ENCODE data around the gene ACBD6. TPM values are rescaled to one million over a fixed set of nuclear protein-coding genes. Genes with fewer than 3 reads are reported as not detected.

Gene ACBD6
- total RNA-seq, 2 donors from 2014 or later = 58.2 to 59.8 TPM

DNA sequence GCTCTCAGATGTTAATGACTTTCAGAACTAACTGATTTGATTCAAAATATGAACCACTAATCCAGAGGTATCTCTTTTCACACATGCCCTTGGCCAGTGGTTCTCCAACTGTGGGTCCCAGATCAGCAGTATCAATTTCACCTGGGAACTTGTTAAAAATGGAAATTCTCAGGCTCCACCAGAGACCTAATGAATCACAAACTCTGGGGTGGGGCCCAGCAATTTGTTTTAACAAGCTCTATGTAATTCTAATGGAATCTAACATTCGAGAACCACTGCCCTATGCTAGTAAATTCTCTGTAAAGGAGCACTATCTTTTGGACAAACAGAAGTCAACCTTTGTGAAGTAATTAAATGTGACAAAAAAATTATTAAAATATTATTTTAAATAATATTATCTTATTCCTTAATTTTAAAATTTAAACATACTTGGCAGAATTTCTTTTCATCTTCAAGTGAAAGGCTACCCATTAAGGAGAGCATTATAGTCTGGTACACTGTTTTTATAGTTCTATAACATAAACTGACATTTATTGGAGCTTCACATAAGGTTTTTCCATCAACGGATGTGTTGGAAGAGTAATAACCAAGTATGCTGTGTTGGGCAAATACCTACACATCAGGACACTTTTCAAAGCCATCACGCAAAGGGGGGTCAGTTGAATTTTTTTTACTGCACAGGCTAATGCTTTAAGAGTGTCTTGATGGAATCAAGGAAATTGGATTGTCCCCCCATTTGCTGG lies 141.9 kb downstream of the ACBD6 start:
- DNase-seq (no peak), ATAC-seq (replicated peaks in 1 of 2) (no peak)
- H3K27ac Mint-ChIP-seq = no peak overlapping the region
- H3K9me3 Mint-ChIP-seq = no peaks in the 10 kb centered on the region
- no peaks in the 10 kb centered on the region for H3K27me3 Mint-ChIP-seq (ENCODE audit: low read depth)
- no peak overlapping the region for H3K4me3 Mint-ChIP-seq
- H3K4me1 Mint-ChIP-seq (ENCODE audit: low read depth) = peaks cover 8% of the 10 kb centered on the region
- no peaks in the 10 kb centered on the region for H3K36me3 Mint-ChIP-seq (ENCODE audit: insufficient read depth in 2 of 2)

DNA sequence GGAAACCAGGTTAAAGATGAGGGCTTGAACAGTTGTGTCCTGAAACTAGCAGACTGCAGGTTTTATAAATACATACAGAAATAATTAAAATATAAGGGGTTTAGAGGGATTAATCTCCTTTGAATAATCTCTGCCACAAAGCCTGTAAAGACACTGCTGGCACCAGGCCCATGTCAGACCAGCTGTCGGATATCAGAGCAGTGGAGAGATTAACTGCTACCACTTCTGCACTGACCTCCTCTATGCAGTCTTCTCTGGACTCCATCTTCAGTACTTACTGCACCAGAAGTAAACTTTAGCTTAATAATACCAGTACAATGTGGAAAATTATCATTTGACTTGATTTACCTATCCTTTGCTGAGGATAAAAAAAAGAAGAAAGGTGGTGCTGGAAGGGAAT lies 143.7 kb downstream of the ACBD6 start:
- no peak overlapping the region for H3K27ac Mint-ChIP-seq
- peaks cover 9% of the 10 kb centered on the region for H3K4me1 Mint-ChIP-seq (ENCODE audit: low read depth)
- ATAC-seq (replicated peaks in 1 of 2) = no peak

DNA sequence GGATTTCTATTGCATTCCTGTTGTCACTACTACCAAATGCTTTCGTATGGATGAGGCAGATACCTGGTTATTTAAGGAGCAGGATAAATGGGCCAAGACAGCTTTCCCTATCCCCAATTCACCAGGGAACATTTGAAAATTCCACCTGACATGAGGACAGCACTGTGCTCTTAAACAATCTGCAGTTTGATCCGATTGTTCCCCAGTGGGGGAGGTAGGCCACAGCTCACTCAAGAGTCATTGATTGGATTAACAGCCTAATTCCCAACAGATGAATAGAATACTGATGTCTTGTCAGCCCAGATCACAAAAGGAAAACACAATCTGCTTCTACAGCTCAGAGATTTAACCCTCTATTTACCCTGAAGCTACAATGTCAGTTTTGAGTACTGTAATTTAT lies 148.4 kb downstream of the ACBD6 start:
- ATAC-seq (replicated peaks in 1 of 2) (no peak), DNase-seq (no peak)
- Mint-ChIP-seq H3K27me3 (ENCODE audit: low read depth) (no peaks in the 10 kb centered on the region), H3K36me3 (ENCODE audit: insufficient read depth in 2 of 2) (peaks cover 0 to 2% of the 10 kb centered on the region in 2 donors), H3K9me3 (no peaks in the 10 kb centered on the region), H3K27ac (no peak overlapping the region), H3K4me1 (ENCODE audit: low read depth) (peaks cover 4% of the 10 kb centered on the region), H3K4me3 (no peak overlapping the region)

More for the DNA sequence above, 143.7 kb downstream of the ACBD6 start:
- no peak for DNase-seq
- H3K36me3 Mint-ChIP-seq (ENCODE audit: insufficient read depth in 2 of 2) = no peaks in the 10 kb centered on the region
- no peak overlapping the region for H3K4me3 Mint-ChIP-seq
- no peaks in the 10 kb centered on the region for H3K27me3 Mint-ChIP-seq (ENCODE audit: low read depth)
- no peaks in the 10 kb centered on the region for H3K9me3 Mint-ChIP-seq

DNA sequence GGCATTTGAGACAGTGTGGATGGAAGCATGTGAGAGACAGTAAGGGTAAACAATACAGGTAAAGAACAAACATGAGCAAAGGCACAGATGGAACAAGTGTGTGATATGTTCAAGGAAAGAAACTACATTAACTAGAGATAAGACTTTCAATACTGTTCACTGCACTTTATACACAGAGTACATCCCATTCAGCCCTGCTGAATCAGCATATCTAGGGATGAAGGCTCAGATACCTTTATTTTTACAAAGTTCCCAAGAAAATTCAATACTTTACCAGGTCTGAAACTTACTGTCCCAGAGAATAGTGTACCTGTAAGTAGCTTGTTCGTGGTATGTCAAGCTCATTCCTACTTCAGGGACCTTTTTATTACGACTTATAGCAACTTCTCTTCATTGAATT lies 149.8 kb downstream of the ACBD6 start:
- ATAC-seq (replicated peaks in 1 of 2) = no peak
- Mint-ChIP-seq H3K27me3 (ENCODE audit: low read depth) (no peaks in the 10 kb centered on the region), H3K9me3 (no peaks in the 10 kb centered on the region), H3K4me3 (no peak overlapping the region), H3K4me1 (ENCODE audit: low read depth) (peaks cover 4% of the 10 kb centered on the region), H3K36me3 (ENCODE audit: insufficient read depth in 2 of 2) (peaks cover 0 to 2% of the 10 kb centered on the region in 2 donors), H3K27ac (no peak overlapping the region)
- no peak for DNase-seq

DNA sequence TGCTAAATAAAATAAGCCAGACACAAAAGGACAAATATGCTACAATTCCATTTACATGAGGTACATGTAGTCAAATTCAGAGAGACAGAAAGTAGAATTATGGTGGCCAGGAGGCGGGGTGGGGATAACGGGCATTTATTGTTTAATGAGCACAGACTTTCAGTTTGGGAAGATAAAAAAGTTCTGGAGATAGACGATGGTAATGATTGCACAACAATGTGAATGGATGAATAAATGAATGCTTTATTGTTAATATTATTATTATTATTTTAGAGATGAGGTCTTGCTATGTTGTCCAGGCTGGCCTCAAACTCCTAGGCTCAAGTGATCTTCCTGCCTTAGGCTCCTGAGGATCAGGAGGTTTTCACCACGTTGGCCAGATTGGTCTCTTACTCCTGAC lies 150.4 kb downstream of the ACBD6 start:
- Mint-ChIP-seq H3K4me3 (no peak overlapping the region), H3K27me3 (ENCODE audit: low read depth) (no peaks in the 10 kb centered on the region)

DNA sequence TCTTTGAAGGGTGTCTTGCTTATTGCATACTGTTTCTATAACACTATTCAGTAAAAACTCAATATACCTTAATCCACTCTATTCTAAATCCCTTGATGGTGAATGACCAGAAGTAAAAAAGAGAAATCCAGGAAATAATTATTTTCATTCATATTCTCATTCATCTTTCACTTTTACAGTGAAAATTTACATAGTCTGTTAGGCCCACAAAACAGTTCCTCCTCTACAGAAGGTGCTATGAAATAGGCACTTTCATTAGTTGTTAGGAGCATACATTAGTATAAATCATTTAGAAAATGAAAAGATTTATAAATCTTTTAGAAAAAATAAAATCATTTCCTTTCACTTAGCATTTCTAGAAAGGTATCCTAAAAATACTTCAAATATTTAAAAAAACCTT lies 157.2 kb downstream of the ACBD6 start:
- H3K4me3 Mint-ChIP-seq = no peak overlapping the region
- H3K27ac Mint-ChIP-seq = no peak overlapping the region
- ATAC-seq (replicated peaks in 1 of 2) (no peak), DNase-seq (no peak)
- peaks cover 2 to 5% of the 10 kb centered on the region in 2 donors for H3K9me3 Mint-ChIP-seq
- H3K27me3 Mint-ChIP-seq (ENCODE audit: low read depth) = no peaks in the 10 kb centered on the region
- peaks cover 1 to 5% of the 10 kb centered on the region in 2 donors for H3K36me3 Mint-ChIP-seq (ENCODE audit: insufficient read depth in 2 of 2)
- no peaks in the 10 kb centered on the region for H3K4me1 Mint-ChIP-seq (ENCODE audit: low read depth)

More for the DNA sequence above, 150.4 kb downstream of the ACBD6 start:
- Mint-ChIP-seq H3K9me3 (no peaks in the 10 kb centered on the region), H3K27ac (no peak overlapping the region), H3K4me1 (ENCODE audit: low read depth) (peaks cover 4% of the 10 kb centered on the region), H3K36me3 (ENCODE audit: insufficient read depth in 2 of 2) (peaks cover 0 to 3% of the 10 kb centered on the region in 2 donors)
- ATAC-seq (replicated peaks in 1 of 2) (no peak), DNase-seq (no peak)

DNA sequence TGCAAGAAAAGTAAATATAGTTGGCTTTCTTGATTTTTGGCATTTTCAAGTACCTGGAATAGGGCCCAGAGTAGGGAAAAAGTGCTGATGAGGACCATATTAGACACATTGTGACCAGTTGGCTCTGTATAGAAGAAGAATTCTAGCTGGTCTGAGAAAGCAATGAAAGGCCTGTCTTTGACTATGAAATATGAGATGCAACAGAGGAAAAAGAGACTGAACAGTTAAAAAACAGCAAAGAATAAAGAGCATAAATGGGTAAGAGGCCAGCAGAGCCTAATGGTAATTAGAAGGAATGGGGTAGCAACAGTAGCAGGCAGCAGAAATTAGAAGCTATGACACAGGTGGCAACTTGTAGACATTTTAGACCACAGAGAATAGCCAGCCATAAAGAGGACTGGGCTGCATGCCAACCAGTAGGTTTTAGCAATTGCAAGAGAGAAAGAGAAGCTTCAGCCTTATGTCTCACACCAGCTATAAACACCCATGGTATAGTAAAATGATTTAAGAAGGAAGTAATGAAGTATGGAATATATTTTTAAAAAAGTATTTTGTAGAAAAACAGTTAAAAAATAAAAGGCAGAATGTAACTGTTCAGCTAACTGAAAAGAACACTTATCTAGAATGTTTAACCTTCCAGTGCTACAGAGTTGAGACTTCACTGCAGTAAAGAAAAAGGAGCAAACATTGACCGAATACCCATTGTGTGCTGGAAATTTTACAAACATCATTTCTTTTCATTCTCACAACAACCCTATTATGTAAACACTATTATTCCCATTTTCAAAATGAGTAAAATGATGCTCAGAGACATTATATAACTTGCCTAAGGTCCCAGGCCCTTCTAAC lies 158.2 kb downstream of the ACBD6 start:
- no peak for DNase-seq
- Mint-ChIP-seq H3K36me3 (ENCODE audit: insufficient read depth in 2 of 2) (peaks cover 1 to 10% of the 10 kb centered on the region in 2 donors), H3K27me3 (ENCODE audit: low read depth) (no peaks in the 10 kb centered on the region), H3K4me3 (no peak overlapping the region), H3K4me1 (ENCODE audit: low read depth) (no peaks in the 10 kb centered on the region), H3K9me3 (peaks cover 6% of the 10 kb centered on the region in 2 donors), H3K27ac (no peak overlapping the region)
- no peak for ATAC-seq (replicated peaks in 1 of 2)

DNA sequence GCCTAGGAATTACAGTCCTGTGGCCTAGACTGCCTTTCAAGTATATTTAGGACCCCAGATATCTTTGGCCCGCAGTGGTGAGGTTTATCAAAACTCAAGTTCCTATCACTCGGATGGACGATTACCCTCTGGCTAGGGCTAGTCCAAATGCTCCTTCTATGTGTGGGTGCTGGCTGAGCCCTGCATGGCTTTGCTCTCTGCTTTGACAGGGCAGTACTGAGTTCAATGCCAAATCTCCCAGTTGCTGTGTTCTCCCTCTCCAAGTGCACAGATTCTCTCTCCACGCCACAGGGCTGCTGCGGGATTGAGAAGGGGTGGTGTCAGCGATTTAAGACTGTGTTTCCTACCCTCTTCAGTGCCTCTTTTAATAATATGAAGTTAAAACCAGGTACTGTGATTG lies 175.3 kb downstream of the ACBD6 start:
- peaks cover 6% of the 10 kb centered on the region in 2 donors for H3K9me3 Mint-ChIP-seq
- no peaks in the 10 kb centered on the region for H3K4me1 Mint-ChIP-seq (ENCODE audit: low read depth)

DNA sequence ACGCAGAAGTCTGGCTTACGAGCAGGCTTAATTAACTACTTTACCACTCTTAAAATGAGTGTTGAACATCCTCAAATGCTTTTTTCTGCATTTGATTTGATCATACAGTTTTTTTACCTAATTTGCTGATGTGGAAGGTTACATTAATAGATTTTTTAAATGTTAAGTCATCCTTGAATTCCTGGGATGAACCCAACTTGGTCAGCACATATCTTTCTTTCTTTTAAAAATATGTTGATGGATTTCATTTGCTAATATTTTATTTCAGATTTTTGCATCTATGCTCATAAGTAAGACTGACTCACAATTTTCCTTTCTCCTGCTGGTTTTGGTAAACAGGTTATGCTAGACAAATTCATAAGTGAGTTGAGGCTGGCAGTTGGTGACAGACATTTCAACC lies 189.5 kb downstream of the ACBD6 start:
- Mint-ChIP-seq H3K27me3 (ENCODE audit: low read depth) (no peaks in the 10 kb centered on the region), H3K9me3 (peaks cover 0 to 1% of the 10 kb centered on the region in 2 donors), H3K27ac (no peak overlapping the region)

More for the DNA sequence above, 175.3 kb downstream of the ACBD6 start:
- H3K36me3 Mint-ChIP-seq (ENCODE audit: insufficient read depth in 2 of 2) = peaks cover 3 to 6% of the 10 kb centered on the region in 2 donors
- H3K27me3 Mint-ChIP-seq (ENCODE audit: low read depth) = no peaks in the 10 kb centered on the region
- ATAC-seq (replicated peaks in 1 of 2) (no peak), DNase-seq (no peak)
- no peak overlapping the region for H3K27ac Mint-ChIP-seq
- H3K4me3 Mint-ChIP-seq = no peak overlapping the region

DNA sequence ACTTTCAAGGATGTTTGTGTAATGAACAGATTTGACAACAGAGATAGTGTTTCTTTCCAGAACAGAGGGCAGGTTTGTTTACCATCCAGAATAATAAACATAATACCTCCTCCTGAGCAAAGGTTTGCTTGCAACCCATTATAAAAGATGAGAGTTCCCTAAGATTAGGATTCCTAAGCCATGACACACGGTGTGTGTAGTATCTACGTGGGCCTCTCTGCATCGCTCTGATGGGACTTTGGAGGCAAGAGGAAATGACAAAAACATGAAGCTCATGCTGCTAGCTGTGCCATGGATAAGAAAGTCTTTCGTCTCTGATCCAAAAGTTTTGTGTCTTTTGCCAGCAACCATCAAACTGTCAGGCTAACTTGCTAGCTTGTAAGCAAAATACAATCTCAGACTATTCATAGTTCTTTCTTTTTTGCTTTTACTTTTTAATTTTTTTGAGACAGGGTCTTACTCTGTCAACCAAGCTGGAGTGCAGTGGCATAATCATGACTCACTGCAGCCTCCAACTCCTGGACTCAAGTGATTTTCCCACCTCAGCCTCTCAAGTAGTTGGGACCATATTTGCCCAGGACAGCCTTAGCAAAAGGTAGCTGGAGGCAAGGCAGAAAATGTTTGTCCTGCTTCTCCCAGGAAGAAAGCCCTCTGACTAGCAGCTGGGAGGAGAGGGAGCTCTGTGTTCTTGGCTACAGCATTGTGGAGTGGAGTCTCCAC lies 191.2 kb downstream of the ACBD6 start:
- no peak for ATAC-seq (replicated peaks in 1 of 2)

More for the DNA sequence above, 189.5 kb downstream of the ACBD6 start:
- H3K4me3 Mint-ChIP-seq = no peak overlapping the region
- peaks cover 1 to 9% of the 10 kb centered on the region in 2 donors for H3K36me3 Mint-ChIP-seq (ENCODE audit: insufficient read depth in 2 of 2)
- ATAC-seq (replicated peaks in 1 of 2) = no peak
- peaks cover 11% of the 10 kb centered on the region for H3K4me1 Mint-ChIP-seq (ENCODE audit: low read depth)
- no peak for DNase-seq

DNA sequence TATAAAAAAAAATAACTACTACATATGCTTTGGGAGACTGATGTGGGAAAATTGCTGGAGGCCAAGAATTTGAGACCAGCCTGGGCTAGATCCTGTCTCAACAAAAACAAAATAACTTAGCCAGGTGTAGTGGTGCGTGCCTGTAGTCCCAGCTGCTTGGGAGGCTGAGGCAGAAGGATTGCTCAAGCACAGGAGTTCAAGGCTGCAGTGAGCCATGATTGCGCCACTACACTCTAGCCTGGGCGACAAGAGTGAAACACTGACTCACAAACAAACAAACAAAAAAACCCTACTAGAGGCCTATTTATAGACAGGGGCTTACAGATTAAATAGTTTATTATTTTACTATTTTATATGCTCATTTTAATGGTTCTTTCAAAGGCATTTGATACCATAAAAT lies 192.3 kb downstream of the ACBD6 start:
- H3K4me1 Mint-ChIP-seq (ENCODE audit: low read depth) = no peaks in the 10 kb centered on the region
- DNase-seq = no peak
- no peaks in the 10 kb centered on the region for H3K27me3 Mint-ChIP-seq (ENCODE audit: low read depth)
- H3K36me3 Mint-ChIP-seq (ENCODE audit: insufficient read depth in 2 of 2) = peaks cover 8 to 20% of the 10 kb centered on the region in 2 donors
- ATAC-seq (replicated peaks in 1 of 2) = no peak
- no peak overlapping the region for H3K27ac Mint-ChIP-seq
- H3K9me3 Mint-ChIP-seq = peaks cover 2 to 10% of the 10 kb centered on the region in 2 donors
- H3K4me3 Mint-ChIP-seq = no peak overlapping the region

More for the DNA sequence above, 191.2 kb downstream of the ACBD6 start:
- H3K9me3 Mint-ChIP-seq = peaks cover 2 to 8% of the 10 kb centered on the region in 2 donors
- H3K27me3 Mint-ChIP-seq (ENCODE audit: low read depth) = no peaks in the 10 kb centered on the region
- H3K36me3 Mint-ChIP-seq (ENCODE audit: insufficient read depth in 2 of 2) = peaks cover 8 to 15% of the 10 kb centered on the region in 2 donors
- no peak for DNase-seq
- H3K4me1 Mint-ChIP-seq (ENCODE audit: low read depth) = peaks cover under 1% of the 10 kb centered on the region
- H3K4me3 Mint-ChIP-seq = no peak overlapping the region
- no peak overlapping the region for H3K27ac Mint-ChIP-seq

DNA sequence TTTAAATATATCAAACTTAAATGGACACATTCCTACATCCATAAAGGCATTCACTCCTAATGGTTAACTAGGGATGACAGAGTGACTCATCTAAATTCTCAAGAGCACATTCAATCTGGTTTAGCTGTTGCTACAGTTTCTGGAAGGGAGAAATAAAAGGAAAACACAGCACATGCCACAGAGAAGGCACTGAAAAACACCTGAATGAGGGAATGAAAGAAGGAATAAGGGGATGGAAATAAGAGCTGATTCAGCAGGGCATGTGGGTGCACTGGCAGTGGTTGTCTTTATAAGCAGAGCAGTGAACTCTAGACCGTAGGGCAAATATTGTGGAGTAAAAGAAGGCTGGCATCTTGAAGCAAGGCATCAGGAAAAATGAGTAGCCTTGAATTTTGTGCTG lies 193.0 kb downstream of the ACBD6 start:
- no peaks in the 10 kb centered on the region for H3K4me1 Mint-ChIP-seq (ENCODE audit: low read depth)
- no peak for ATAC-seq (replicated peaks in 1 of 2)

More for the DNA sequence above, 193.0 kb downstream of the ACBD6 start:
- peaks cover 8 to 20% of the 10 kb centered on the region in 2 donors for H3K36me3 Mint-ChIP-seq (ENCODE audit: insufficient read depth in 2 of 2)
- peaks cover 2 to 10% of the 10 kb centered on the region in 2 donors for H3K9me3 Mint-ChIP-seq
- no peak overlapping the region for H3K4me3 Mint-ChIP-seq
- H3K27me3 Mint-ChIP-seq (ENCODE audit: low read depth) = no peaks in the 10 kb centered on the region
- no peak overlapping the region for H3K27ac Mint-ChIP-seq
- no peak for DNase-seq

Measured in activated T-cell treated with anti-CD3 and anti-CD28 coated beads, Interleukin-2, amount 50 U/mL, for 72 hours (primary cell).